OCI-LY1 (cell line): ENCODE data around the gene ROBO4.

Experiments
- EZH2 ChIP-seq: fragments of 200-600 bp; sonication (generic), shearing (Covaris generic); IDR thresholded peaks from 2 replicates; pipeline ENCODE4 v1.8.0; 2017; ENCODE audit warnings: borderline replicate concordance, mixed run types, mild to moderate bottlenecking, antibody characterized with exemption, low read length, moderate library complexity, mixed read lengths
- TF ChIP-seq, protein P1 (sequence below): fragments of 200-600 bp; sonication (generic), shearing (Covaris generic); IDR thresholded peaks from 2 replicates; pipeline ENCODE4 v1.5.1; 2017; ENCODE audit warnings: mild to moderate bottlenecking, antibody characterized with exemption, low read length, moderate library complexity, mixed read lengths

DNA sequence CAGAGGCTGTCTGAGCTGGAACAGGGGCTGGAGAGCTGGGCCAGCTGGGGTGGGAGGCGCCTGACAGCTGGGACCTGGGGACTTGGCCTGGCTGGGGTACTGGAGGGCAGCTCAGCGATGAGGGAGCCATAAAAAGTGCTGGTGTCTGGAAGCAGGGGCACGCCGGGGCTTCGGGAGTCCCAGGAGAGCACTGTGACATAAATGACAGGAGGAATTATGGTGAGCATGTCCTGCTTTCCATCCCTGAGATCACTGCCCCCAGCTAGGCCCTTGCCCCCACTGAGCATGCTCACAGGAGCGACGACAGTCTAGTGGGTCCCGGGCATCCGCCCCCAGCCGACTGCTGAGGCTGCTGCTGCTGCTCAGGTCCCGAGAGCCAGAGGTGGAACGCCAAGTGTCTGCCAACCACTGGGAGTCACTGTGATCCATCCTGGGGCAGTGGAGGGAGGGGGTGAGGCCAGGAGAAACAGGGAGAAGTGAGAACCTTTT lies 6.2 kb downstream of the ROBO4 start:
- TF ChIP-seq, protein P1, sequence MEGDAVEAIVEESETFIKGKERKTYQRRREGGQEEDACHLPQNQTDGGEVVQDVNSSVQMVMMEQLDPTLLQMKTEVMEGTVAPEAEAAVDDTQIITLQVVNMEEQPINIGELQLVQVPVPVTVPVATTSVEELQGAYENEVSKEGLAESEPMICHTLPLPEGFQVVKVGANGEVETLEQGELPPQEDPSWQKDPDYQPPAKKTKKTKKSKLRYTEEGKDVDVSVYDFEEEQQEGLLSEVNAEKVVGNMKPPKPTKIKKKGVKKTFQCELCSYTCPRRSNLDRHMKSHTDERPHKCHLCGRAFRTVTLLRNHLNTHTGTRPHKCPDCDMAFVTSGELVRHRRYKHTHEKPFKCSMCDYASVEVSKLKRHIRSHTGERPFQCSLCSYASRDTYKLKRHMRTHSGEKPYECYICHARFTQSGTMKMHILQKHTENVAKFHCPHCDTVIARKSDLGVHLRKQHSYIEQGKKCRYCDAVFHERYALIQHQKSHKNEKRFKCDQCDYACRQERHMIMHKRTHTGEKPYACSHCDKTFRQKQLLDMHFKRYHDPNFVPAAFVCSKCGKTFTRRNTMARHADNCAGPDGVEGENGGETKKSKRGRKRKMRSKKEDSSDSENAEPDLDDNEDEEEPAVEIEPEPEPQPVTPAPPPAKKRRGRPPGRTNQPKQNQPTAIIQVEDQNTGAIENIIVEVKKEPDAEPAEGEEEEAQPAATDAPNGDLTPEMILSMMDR: no peak
- TF ChIP-seq EZH2: no peak
